HG03460 (cell line): Measurements from ENCODE around the gene RAB11FIP3.

Experiments
- ATAC-seq: cut with Tn5 transposase; IDR thresholded peaks from one replicate; pipeline ENCODE4 v1.9.1; 2021; ENCODE audit not compliant: unreplicated experiment

The RAB11FIP3 gene

GRCh38 chr16:515175-515938 is 89.9 kb downstream of the RAB11FIP3 start:
- ATAC-seq = no peak

- no peak for ATAC-seq
These were observed 90.4 kb downstream of the RAB11FIP3 start for GRCh38 chr16:515939-516226.

- no peak for ATAC-seq
These were observed 90.9 kb downstream of the RAB11FIP3 start for GRCh38 chr16:516301-516700.

GRCh38 chr16:518858-519257 is 93.4 kb downstream of the RAB11FIP3 start:
- ATAC-seq = no peak

GRCh38 chr16:519425-519824 is 94.0 kb downstream of the RAB11FIP3 start:
- ATAC-seq = no peak

DNA sequence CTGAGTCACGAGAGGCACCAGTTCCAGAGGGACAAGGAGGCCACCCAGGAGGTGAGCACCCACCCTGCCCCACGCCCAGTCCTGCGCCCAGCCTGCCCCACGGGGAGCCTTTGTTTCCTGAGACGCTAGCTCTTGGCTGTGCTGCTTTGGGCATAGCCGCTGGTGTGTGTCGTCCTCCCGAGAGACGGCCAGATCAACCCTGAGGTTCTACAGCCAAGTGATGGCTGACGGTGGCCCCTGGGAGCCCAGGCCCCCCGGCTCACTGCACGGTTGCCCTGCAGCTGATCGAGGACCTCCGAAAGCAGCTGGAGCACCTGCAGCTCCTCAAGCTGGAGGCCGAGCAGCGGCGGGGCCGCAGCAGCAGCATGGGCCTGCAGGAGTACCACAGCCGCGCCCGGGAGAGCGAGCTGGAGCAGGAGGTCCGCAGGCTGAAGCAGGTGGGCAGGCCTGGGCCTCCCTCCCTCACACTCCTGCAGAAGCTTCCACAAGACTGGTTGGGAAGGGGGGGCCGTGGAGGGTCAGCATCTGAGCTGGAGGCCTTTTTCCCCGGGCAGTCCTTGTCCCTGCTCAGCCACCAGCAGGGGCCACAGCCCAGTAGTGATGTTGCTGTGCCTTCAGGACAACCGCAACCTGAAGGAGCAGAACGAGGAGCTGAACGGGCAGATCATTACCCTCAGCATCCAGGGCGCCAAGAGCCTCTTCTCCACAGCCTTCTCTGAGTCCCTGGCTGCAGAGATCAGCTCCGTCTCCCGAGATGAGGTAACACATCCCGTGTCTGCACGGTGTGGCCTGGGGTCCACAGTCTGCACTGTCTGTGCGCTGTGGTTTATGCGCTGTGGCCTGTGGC is 94.6 kb downstream of the RAB11FIP3 start:
- no peak for ATAC-seq

GRCh38 chr16:520847-521246 is 95.4 kb downstream of the RAB11FIP3 start:
- no peak for ATAC-seq

DNA sequence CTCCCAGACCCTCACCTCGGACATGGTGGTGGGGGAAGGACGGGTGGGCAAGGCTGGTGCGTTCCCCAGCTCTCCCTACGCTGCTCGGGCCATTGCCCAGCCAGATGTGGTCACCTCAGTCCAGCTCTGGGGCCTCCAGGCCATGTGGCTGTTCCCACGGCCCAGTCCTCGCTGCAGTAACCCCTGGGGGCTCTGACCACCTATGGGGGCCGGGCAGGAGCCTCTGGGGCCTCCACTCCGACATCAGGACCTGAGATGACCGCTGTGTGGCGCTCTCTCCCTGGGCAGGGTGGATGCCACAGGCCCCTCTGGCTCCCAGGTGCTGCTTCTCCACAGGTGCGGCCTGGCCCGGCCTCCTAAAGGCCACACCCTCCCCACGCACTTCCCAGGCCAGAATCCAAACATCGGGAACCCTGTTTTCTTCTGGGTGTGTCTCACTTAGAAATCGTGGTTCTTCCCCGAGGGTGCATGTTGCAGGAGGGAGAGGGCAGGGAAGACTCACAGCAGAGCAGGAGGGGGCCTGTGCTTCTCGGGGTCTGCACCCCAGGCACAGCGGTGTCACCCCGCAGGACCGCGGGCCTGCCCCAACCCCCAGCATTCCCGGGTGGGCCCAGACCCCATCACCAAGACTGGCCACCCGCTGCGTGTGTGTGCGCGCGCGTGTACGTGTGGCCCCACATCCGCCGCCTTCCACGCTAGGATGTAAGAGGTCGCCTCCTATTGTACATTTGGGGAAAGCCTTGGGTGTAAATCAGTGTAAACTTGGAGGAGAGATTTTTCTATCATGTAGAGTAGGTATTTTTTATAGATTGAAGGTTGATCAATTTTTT is 96.1 kb downstream of the RAB11FIP3 start:
- ATAC-seq = no peak

GRCh38 chr16:522320-523096 is 97.1 kb downstream of the RAB11FIP3 start:
- no peak for ATAC-seq

- no peak for ATAC-seq
These were observed 97.8 kb downstream of the RAB11FIP3 start for GRCh38 chr16:523097-523741.

- no peak for ATAC-seq
These were observed 99.0 kb downstream of the RAB11FIP3 start for GRCh38 chr16:524274-525040.

DNA sequence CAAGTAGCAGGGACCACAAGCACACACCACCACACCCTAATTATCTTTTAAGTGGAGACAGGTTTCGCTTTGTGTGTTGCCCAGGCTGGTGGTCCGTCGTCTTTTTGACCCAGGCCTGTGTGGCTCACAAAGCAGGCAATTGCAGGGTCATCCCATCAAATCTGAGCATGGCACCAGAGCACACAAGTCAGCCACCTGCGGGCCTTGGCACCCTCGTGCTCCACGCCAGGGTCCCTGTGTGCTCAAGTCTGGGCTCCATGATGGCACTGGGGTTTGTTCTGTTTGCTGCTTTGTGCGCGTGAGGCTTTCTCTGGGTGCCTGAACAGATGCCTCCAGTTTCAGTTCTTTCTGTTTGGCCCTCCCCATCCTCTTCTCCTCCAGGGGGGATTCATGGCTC is 99.7 kb downstream of the RAB11FIP3 start:
- no peak for ATAC-seq

DNA sequence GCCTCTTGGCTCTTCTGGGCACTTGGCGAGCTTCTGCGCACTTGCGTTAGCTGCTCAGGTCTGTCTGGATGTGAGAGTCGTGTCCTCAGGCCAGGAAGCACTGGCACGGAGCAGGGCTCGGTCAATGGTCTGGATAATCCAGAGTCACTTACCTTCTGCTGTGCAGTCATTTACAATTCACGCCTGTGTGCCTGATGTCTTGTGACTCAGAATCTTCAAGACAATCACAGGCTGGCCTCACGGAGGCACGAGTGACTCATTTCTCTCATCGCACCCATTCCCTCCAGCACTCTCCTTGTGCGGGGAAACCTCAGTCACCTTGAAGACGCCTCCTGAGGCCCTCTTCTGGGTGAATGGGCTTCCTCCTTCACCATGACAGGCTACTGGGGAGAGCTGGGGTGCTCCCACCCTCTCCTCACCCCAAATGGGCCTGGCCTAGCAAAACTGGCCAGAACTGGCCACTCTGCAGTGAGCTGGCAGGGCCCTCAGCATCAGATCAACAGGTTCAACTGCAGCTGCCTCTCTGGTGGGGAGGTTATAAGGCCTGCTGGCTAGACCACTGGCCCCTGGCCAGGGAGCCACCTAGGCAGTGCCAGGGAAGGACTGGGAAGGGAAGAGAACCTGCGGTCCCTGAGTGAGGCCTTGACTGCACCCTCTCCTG is 100.2 kb downstream of the RAB11FIP3 start:
- ATAC-seq = no peak

- no peak for ATAC-seq
These were observed 100.9 kb downstream of the RAB11FIP3 start for GRCh38 chr16:526181-527014.

- peak; percentile 67 for ATAC-seq
These were observed 101.8 kb downstream of the RAB11FIP3 start, which contains the start of gene CAPN15 for GRCh38 chr16:527015-527903. Gene CAPN15 (plus strand): TSS chr16:527712. CDS start chr16:546839, 19,127 bp downstream.

- no peak for ATAC-seq
These were observed 102.9 kb downstream of the RAB11FIP3 start for GRCh38 chr16:528111-529011.
